ENCODE measurements around the gene SEMA3D.

- no peak for TF ChIP-seq CTCF (IDR thresholded peaks at IDR 0.05)
- no peak for TF ChIP-seq POLR2A (IDR thresholded peaks at IDR 0.05)
Measured at GRCh38 chr7:84950836-84951235, 236.0 kb downstream of the SEMA3D start.

Measured in esophagus squamous epithelium (tissue), 4 donors.